IgD-negative memory B cell (primary cell): ENCODE results near the gene EPB41L4B. TPM values are rescaled to one million over a fixed set of nuclear protein-coding genes. Genes with fewer than 3 reads are reported as not detected.

Source experiments
- H3K27ac Mint-ChIP-seq, 3 donors: one replicate each; pipeline ENCODE4 v1.8.0; 2020 to 2022; ENCODE audit warnings: mild to moderate bottlenecking in 3 of 3, mixed read lengths in 3 of 3, moderate library complexity in 1 of 3
- H3K27me3 Mint-ChIP-seq: one replicate; pipeline ENCODE4 v1.8.0; 2021; ENCODE audit warnings: mixed read lengths
- H3K36me3 Mint-ChIP-seq: one replicate; pipeline ENCODE4 v1.8.0; 2020; ENCODE audit warnings: mild to moderate bottlenecking, mixed read lengths
- H3K4me1 Mint-ChIP-seq, 3 donors: one replicate each; pipeline ENCODE4 v1.8.0; 2020 to 2022; ENCODE audit warnings: mixed read lengths in 3 of 3, mild to moderate bottlenecking in 1 of 3
- H3K4me3 Mint-ChIP-seq, 4 donors: one replicate each; pipeline ENCODE4 v1.8.0; 2020 to 2022; ENCODE audit warnings: mild to moderate bottlenecking in 4 of 4, mixed read lengths in 4 of 4, moderate library complexity in 3 of 4
- H3K9me3 Mint-ChIP-seq, 3 donors: one replicate each; pipeline ENCODE4 v1.8.0; 2020 to 2021; ENCODE audit warnings: mixed read lengths in 3 of 3, mild to moderate bottlenecking in 1 of 3
- polyA plus RNA-seq: library from polyadenylated mRNA; unstranded; fragments of 300-500 nt; fragmentation: Illumina TruSeq; gene quantifications from one replicate; pipeline ENCODE4 v1.2.3, GENCODE V29; 2021

EPB41L4B gene
- polyA plus RNA-seq, 1 donor from 2014 or later, result not detected

DNA sequence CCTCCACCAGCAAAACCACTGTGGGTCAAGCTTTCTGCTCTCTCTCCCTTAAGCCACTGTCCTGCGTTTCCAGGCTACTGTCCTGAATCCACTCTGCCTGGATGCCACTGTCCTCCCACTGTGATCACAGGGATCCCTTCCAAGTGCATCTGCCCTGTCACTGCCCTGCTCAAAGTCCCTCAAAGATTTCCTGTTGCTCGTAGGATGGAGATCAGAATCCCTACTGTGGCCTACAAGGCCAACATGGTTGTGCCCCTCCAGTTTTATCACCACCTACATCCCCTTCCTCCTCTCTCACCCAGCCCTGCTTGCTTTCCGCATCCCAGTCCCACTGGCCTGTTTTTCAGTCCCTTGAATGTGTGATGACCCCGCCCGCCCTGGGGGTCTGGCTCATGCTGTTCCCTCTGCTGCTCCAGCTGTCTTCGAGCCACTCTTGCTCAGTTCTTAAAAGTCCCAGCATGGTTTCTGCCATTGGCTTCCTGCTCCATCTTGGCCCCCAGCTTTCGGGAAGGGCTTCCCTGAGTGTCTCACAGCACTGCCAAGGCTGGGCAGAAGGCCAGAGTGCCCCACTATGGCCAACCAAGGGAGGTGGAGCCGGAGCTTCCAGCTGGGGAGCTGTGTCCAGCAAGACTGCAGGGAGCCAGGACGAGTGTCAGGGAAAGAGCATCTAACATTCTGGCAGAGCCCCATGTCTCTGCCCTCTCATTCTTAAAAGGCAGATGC lies 140.9 kb downstream of the EPB41L4B start:
- H3K4me1 Mint-ChIP-seq, result no peaks in the 10 kb centered on the region
- peaks cover 8% of the 10 kb centered on the region for H3K27me3 Mint-ChIP-seq
- H3K27ac Mint-ChIP-seq, result no peak overlapping the region
- no peaks in the 10 kb centered on the region for H3K9me3 Mint-ChIP-seq
- no peak overlapping the region for H3K4me3 Mint-ChIP-seq
- H3K36me3 Mint-ChIP-seq, result no peaks in the 10 kb centered on the region

DNA sequence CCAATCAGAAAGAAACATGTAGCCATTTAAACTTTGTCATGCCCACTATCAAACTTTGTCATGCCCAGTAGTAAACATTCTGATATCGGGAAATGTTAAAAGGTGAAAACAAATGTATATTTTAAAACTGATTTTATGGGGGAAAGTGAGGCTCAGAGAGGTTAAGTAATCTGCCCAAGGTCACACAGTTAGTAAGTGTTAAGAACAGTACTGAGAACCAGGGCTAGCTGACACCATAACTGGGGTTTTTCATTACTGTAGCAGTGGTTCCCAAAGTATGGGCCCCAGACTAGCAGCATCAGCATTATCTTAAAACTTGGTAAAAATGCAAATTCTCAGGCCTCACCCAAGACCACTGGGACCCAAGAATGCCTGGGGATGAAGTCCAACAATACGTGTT lies 143.9 kb downstream of the EPB41L4B start:
- peaks cover 9% of the 10 kb centered on the region for H3K27me3 Mint-ChIP-seq
- H3K4me1 Mint-ChIP-seq, result no peaks in the 10 kb centered on the region
- no peak overlapping the region for H3K27ac Mint-ChIP-seq
- no peak overlapping the region for H3K4me3 Mint-ChIP-seq
- H3K36me3 Mint-ChIP-seq, result no peaks in the 10 kb centered on the region
- H3K9me3 Mint-ChIP-seq, result no peaks in the 10 kb centered on the region

GRCh38 chr9:109176386-109176785 lies 144.5 kb downstream of the EPB41L4B start:
- Mint-ChIP-seq H3K27me3 (peaks cover 7% of the 10 kb centered on the region), H3K36me3 (no peaks in the 10 kb centered on the region)

GRCh38 chr9:109172935-109173334 lies 147.9 kb downstream of the EPB41L4B start:
- Mint-ChIP-seq H3K27me3 (peaks cover 17% of the 10 kb centered on the region), H3K4me3 (no peak overlapping the region), H3K27ac (no peak overlapping the region), H3K36me3 (no peaks in the 10 kb centered on the region), H3K4me1 (no peaks in the 10 kb centered on the region), H3K9me3 (no peaks in the 10 kb centered on the region)

More at GRCh38 chr9:109176386-109176785, 144.5 kb downstream of the EPB41L4B start:
- no peak overlapping the region for H3K4me3 Mint-ChIP-seq
- no peaks in the 10 kb centered on the region for H3K9me3 Mint-ChIP-seq
- no peaks in the 10 kb centered on the region for H3K4me1 Mint-ChIP-seq
- no peak overlapping the region for H3K27ac Mint-ChIP-seq

DNA sequence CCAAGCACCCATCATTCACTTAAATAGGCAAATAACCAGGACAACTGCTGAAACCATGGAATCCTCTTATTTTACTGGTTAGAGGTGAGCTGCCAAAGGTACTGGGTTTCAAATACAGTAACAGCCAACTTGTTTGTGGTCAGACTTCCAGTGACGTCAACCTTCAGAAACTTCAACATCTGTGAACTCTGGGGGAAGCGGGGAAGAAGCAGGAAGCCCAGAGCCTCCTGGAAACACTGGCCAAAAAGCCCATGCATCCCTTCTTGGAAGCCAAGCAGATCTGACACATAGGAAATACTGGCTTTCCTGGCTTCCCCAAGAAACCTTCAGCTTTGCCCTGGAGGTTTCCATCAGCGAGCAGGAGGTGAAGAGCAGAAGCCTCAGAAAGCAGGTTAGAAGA lies 148.9 kb downstream of the EPB41L4B start:
- H3K4me3 Mint-ChIP-seq, result no peak overlapping the region
- no peak overlapping the region for H3K27ac Mint-ChIP-seq
- no peaks in the 10 kb centered on the region for H3K9me3 Mint-ChIP-seq
- H3K27me3 Mint-ChIP-seq, result peaks cover 22% of the 10 kb centered on the region
- no peaks in the 10 kb centered on the region for H3K36me3 Mint-ChIP-seq
- H3K4me1 Mint-ChIP-seq, result peaks cover 0 to 1% (median 0%) of the 10 kb centered on the region in 3 donors

DNA sequence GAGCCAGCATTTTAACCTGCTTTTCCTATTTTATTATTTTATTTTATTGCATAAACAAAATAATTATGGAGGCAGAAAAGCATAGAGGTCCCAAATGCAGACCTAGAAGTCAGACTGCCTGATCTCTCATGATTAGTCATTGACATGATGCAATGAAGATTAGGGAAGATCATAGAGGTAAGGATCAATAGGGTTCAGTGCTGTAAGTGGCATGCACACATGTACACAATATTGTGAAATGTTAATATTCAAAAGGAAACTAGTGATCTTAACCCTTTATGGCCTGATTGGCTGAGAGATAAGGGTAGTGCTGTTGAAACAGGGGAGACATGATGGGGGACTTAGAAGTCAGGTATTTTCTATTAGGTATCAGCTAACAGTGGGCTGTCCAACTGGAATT lies 152.7 kb downstream of the EPB41L4B start:
- peaks cover 28% of the 10 kb centered on the region for H3K27me3 Mint-ChIP-seq
- no peaks in the 10 kb centered on the region for H3K36me3 Mint-ChIP-seq
- H3K9me3 Mint-ChIP-seq, result peaks cover 0 to 10% (median 0%) of the 10 kb centered on the region in 3 donors
- peaks cover 3 to 9% (median 5%) of the 10 kb centered on the region in 3 donors for H3K4me1 Mint-ChIP-seq
- H3K4me3 Mint-ChIP-seq, result no peak overlapping the region
- no peak overlapping the region for H3K27ac Mint-ChIP-seq

GRCh38 chr9:109167716-109168115 lies 153.1 kb downstream of the EPB41L4B start:
- peaks cover 3 to 9% (median 5%) of the 10 kb centered on the region in 3 donors for H3K4me1 Mint-ChIP-seq
- peaks cover 28% of the 10 kb centered on the region for H3K27me3 Mint-ChIP-seq
- H3K4me3 Mint-ChIP-seq, result no peak overlapping the region
- peaks cover 0 to 10% (median 0%) of the 10 kb centered on the region in 3 donors for H3K9me3 Mint-ChIP-seq
- no peak overlapping the region for H3K27ac Mint-ChIP-seq
- no peaks in the 10 kb centered on the region for H3K36me3 Mint-ChIP-seq

GRCh38 chr9:109166771-109167601 lies 153.9 kb downstream of the EPB41L4B start, which contains the start of gene FRRS1L:
FRRS1L (minus strand) TSS chr9:109167249; CDS start chr9:109167138, 111 bp downstream.
- H3K27ac Mint-ChIP-seq, result no peak within 1 kb of the TSS
- H3K4me3 Mint-ChIP-seq, result peak within 1 kb of the TSS in 1 of 4 donors; percentile 80
- peaks cover 0 to 10% (median 0%) of the 10 kb centered on the region in 3 donors for H3K9me3 Mint-ChIP-seq
- no peaks in the 10 kb centered on the region for H3K36me3 Mint-ChIP-seq
- peaks cover 25% of the 10 kb centered on the region for H3K27me3 Mint-ChIP-seq
- peaks cover 3 to 9% (median 5%) of the 10 kb centered on the region in 3 donors for H3K4me1 Mint-ChIP-seq

GRCh38 chr9:109166171-109166770 lies 154.6 kb downstream of the EPB41L4B start:
- Mint-ChIP-seq H3K27ac (no peak overlapping the region), H3K4me3 (no peak overlapping the region), H3K4me1 (peaks cover 3 to 9% (median 5%) of the 10 kb centered on the region in 3 donors), H3K27me3 (peaks cover 26% of the 10 kb centered on the region), H3K9me3 (peaks cover 0 to 10% (median 0%) of the 10 kb centered on the region in 3 donors), H3K36me3 (no peaks in the 10 kb centered on the region)

DNA sequence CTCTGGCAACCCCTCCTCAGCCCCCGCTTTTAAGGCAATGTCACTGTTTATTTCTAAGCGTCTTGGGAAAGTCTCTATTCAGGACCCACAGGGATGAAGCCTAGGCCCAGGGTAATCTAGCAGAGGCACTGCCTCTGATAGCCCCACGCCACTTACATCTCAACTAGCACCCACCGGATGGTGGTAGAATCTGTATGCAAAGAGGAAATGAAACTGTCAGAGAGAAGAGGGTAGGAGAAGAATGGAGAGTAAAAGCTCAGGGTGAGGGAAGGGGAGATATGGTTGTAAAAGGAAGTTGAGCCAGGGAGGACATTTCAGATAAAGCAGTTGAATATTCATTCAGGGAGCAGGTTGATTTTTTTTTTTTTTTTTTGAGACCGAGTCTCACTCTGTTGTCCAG lies 156.8 kb downstream of the EPB41L4B start:
- peaks cover 0 to 10% (median 0%) of the 10 kb centered on the region in 3 donors for H3K9me3 Mint-ChIP-seq
- peaks cover 25% of the 10 kb centered on the region for H3K27me3 Mint-ChIP-seq
- no peak overlapping the region for H3K4me3 Mint-ChIP-seq
- peaks cover 3 to 9% (median 5%) of the 10 kb centered on the region in 3 donors for H3K4me1 Mint-ChIP-seq
- no peak overlapping the region for H3K27ac Mint-ChIP-seq
- H3K36me3 Mint-ChIP-seq, result no peaks in the 10 kb centered on the region

DNA sequence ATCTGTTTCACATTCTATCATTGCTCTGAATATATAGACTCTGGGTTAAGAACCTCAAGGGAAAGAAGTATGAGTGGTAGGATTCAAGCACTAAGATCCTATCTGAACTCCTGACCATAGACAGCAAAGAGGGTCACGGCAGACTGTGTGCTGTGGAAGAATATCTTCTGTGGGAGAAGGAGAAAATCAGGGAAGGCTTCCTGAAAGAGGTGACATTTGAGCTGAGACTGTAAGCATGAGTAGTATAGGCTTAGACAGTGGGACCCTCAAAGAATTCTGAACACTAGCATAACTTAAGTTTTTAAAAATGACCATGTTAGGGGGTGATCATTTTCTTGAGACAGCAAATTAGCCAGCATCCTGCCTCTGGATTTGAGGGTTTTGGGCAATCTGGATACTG lies 157.7 kb downstream of the EPB41L4B start:
- peaks cover 3 to 9% (median 5%) of the 10 kb centered on the region in 3 donors for H3K4me1 Mint-ChIP-seq
- H3K27ac Mint-ChIP-seq, result no peak overlapping the region
- peaks cover 19% of the 10 kb centered on the region for H3K27me3 Mint-ChIP-seq
- no peak overlapping the region for H3K4me3 Mint-ChIP-seq
- peaks cover 0 to 10% (median 0%) of the 10 kb centered on the region in 3 donors for H3K9me3 Mint-ChIP-seq
- no peaks in the 10 kb centered on the region for H3K36me3 Mint-ChIP-seq

DNA sequence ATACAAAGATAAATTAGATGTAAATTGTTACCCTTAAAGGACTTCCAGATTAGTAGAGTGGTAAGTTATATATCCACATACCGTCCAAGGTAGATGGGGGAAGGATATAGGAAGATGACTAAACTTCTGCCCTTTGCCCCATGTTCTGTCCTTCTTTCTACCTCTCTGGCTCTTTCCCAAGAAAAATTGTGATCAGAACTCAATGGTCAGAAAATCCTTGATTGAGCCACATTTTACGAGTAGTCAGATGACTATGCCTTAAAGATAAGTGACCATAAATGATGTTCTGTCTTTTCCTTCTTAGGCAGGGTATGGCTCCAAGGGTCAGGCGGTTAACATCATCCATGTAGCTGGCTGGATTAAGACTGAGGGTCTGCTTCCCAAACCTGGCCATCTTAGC lies 158.2 kb downstream of the EPB41L4B start:
- H3K4me3 Mint-ChIP-seq, result no peak overlapping the region
- H3K4me1 Mint-ChIP-seq, result peaks cover 3 to 9% (median 5%) of the 10 kb centered on the region in 3 donors
- H3K9me3 Mint-ChIP-seq, result peaks cover 0 to 10% (median 0%) of the 10 kb centered on the region in 3 donors
- H3K36me3 Mint-ChIP-seq, result no peaks in the 10 kb centered on the region
- H3K27me3 Mint-ChIP-seq, result peaks cover 17% of the 10 kb centered on the region
- no peak overlapping the region for H3K27ac Mint-ChIP-seq

DNA sequence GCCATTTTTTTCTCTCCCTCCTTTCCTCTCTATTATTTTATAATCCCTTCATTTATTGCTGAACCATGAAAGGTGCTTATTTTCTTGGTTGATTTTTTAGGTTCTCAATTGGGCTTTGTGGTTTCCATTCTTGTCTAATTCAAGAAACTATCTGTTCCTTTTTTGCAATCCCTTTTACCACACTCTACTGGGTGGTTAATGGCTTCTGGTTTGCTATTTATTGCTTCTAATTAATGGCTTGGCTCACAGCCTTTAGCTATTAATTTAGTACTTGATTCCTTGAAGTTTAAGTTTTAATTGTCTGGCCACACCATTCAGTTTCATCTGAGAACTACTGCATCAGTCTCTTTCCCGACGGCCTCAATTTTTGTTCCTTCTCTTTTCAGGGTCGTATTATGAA lies 159.4 kb downstream of the EPB41L4B start:
- Mint-ChIP-seq H3K9me3 (peaks cover 0 to 10% (median 0%) of the 10 kb centered on the region in 3 donors), H3K27me3 (peaks cover 13% of the 10 kb centered on the region), H3K4me3 (no peak overlapping the region), H3K36me3 (no peaks in the 10 kb centered on the region), H3K27ac (no peak overlapping the region), H3K4me1 (peaks cover 3 to 9% (median 4%) of the 10 kb centered on the region in 3 donors)

DNA sequence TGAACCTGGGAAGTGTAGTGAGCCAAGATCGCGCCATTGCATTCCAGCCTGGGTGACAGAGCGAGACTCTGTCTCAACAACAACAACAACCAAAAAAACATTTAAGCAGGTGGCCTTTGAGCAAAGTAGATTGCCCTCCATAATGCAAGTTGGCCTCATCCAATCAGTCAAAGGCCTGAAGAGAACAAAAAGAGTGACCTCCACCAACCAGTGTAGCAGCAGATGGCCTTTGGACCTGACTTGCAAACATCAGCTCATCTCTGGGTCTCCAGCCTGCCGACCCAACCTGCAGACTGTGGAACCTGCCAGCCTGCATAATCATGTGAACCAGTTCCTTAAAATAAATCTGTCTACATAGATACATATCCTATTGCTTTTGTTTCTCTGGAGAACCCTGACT lies 161.3 kb downstream of the EPB41L4B start:
- no peaks in the 10 kb centered on the region for H3K36me3 Mint-ChIP-seq
- H3K4me1 Mint-ChIP-seq, result peaks cover 3 to 4% (median 4%) of the 10 kb centered on the region in 3 donors
- H3K27ac Mint-ChIP-seq, result no peak overlapping the region
- H3K27me3 Mint-ChIP-seq, result peaks cover 11% of the 10 kb centered on the region
- peaks cover 0 to 1% (median 0%) of the 10 kb centered on the region in 3 donors for H3K9me3 Mint-ChIP-seq
- H3K4me3 Mint-ChIP-seq, result no peak overlapping the region

DNA sequence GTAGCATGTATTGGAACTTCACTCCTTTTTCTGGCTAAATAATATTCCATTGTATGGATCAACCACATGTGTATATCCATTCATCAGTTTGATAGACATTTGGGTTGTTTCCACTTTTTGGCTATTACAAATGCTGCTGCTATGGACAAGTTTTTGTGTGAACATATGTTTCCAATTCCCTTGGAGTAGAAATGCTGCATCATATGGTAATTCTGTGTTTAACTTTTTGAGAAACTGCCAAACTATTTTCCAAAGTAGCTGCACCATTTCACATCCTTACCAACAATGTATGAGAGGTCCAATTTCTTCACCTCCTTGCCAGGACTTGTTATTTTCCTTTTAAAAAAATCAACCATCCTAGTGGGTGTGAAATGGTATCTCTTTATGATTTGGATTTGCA lies 162.2 kb downstream of the EPB41L4B start:
- Mint-ChIP-seq H3K36me3 (no peaks in the 10 kb centered on the region), H3K4me3 (no peak overlapping the region), H3K4me1 (no peaks in the 10 kb centered on the region), H3K27ac (no peak overlapping the region), H3K27me3 (peaks cover 9% of the 10 kb centered on the region), H3K9me3 (peaks cover 0 to 11% (median 4%) of the 10 kb centered on the region in 3 donors)
